ENCODE data around the gene ATXN7L1.

- TF ChIP-seq FOXO4 (CRISPR knock-in tag; conservative IDR thresholded peaks at IDR 0.05) (no peak), YY1 (IDR thresholded peaks at IDR 0.05; ENCODE audit: insufficient read depth, insufficient replicate concordance, low read depth, low read length) (no peak), ESRRA (CRISPR knock-in tag; IDR thresholded peaks at IDR 0.05; ENCODE audit: low read depth) (no peak), GABPA (IDR thresholded peaks at IDR 0.05; ENCODE audit: low read depth, low read length) (no peak), GABPA (CRISPR knock-in tag; IDR thresholded peaks at IDR 0.05; ENCODE audit: low read depth) (no peak), HDAC2 (CRISPR knock-in tag; IDR thresholded peaks at IDR 0.05) (no peak)
Observed at GRCh38 chr7:105759670-105760550, 116.5 kb downstream of the ATXN7L1 start.
